GM12801 (cell line): Measurements from ENCODE around the gene ARHGEF19.

Source experiments
- CTCF ChIP-seq: IDR thresholded peaks from one replicate; pipeline ENCODE4 v1.5.1; 2011; ENCODE audit warnings: control low read depth; ENCODE audit not compliant: insufficient read length; ENCODE audit errors: extremely low read depth

The ARHGEF19 gene

GRCh38 chr1:16183765-16184556 is 28.5 kb downstream of the ARHGEF19 start:
- no peak for TF ChIP-seq CTCF

- TF ChIP-seq CTCF = no peak
Measured at GRCh38 chr1:16183179-16183578, 29.3 kb downstream of the ARHGEF19 start.

- no peak for TF ChIP-seq CTCF
Measured at GRCh38 chr1:16181887-16182719, 30.3 kb downstream of the ARHGEF19 start.

- no peak for TF ChIP-seq CTCF
Measured at GRCh38 chr1:16180291-16180824, 32.1 kb downstream of the ARHGEF19 start.

- no peak for TF ChIP-seq CTCF
Measured at GRCh38 chr1:16178596-16179497, 33.6 kb downstream of the ARHGEF19 start.

- no peak for TF ChIP-seq CTCF
Measured at GRCh38 chr1:16177306-16177705, 35.1 kb downstream of the ARHGEF19 start.
